ENCODE data around the gene KRT6A. TPM values are rescaled to one million over a fixed set of nuclear protein-coding genes. Genes with fewer than 3 reads are reported as not detected.

Gene KRT6A
- total and polyA plus RNA-seq, 2 donors (not counting 1 experiment from before 2014, with no cell fraction given) = not detected

DNA sequence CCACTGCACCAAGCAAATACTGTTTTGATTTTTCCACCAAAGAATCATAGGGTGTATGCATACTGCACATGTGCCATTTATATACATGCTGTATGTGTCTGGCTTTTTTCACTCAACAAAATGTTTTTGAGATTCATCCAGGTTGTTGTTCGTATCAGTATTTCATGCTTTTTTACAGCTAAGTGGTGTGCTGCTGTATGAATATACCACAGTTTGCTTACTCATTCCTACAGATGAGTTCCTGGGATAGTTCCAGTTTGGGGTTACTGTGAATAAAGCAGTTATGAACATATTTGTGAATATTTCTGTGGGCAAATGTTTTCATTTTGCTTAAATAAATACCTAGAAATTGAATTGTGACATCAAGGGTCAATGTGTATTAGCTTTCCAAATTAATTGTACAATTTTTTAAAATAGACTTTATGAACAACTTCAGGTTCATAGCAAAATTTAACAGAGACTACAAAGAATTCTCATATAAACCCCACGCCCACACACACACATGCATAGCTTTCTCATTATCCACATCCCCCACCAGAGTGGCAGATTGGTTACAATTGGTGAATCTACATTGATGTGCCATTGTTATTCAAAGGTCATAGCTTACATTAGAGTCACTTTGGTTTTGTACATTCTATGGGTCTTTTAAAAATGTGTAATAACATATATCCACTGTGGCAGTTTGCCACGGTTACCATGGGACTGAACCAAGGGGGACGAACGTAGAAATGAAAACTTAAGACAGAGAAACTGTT, 6.9 kb upstream of the KRT6A start:
- Mint-ChIP-seq H3K27ac (no peak overlapping the region), H3K4me1 (no peaks in the 10 kb centered on the region), H3K27me3 (peaks cover 17% of the 10 kb centered on the region), H3K4me3 (no peak overlapping the region), H3K9me3 (ENCODE audit: insufficient read depth) (no peaks in the 10 kb centered on the region)
- TF ChIP-seq EZH2 (IDR thresholded peaks at IDR 0.05; ENCODE audit: borderline replicate concordance, insufficient read depth, low read depth, low read length, poor library complexity, severe bottlenecking) = no peak
- TF ChIP-seq, protein P1, sequence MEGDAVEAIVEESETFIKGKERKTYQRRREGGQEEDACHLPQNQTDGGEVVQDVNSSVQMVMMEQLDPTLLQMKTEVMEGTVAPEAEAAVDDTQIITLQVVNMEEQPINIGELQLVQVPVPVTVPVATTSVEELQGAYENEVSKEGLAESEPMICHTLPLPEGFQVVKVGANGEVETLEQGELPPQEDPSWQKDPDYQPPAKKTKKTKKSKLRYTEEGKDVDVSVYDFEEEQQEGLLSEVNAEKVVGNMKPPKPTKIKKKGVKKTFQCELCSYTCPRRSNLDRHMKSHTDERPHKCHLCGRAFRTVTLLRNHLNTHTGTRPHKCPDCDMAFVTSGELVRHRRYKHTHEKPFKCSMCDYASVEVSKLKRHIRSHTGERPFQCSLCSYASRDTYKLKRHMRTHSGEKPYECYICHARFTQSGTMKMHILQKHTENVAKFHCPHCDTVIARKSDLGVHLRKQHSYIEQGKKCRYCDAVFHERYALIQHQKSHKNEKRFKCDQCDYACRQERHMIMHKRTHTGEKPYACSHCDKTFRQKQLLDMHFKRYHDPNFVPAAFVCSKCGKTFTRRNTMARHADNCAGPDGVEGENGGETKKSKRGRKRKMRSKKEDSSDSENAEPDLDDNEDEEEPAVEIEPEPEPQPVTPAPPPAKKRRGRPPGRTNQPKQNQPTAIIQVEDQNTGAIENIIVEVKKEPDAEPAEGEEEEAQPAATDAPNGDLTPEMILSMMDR (IDR thresholded peaks at IDR 0.05) = no peak
- Histone ChIP-seq H3K4me3 (ENCODE audit: control extremely low read depth in 1 of 5, extremely low read depth in 1 of 5, insufficient read depth in 1 of 5, low read depth in 2 of 5, low read length in 4 of 5) (no peak overlapping the region), H3K9me3 (ENCODE audit: control extremely low read depth in 1 of 3, control insufficient read depth in 2 of 3, insufficient read depth in 1 of 3, low read length in 2 of 3) (peaks cover 0 to 3% (median 0%) of the 10 kb centered on the region in 3 donors), H3K9ac (ENCODE audit: low read length) (no peak overlapping the region), H3K79me2 (ENCODE audit: control insufficient read depth, insufficient read depth, low read length) (no peaks in the 10 kb centered on the region), H3K27ac (ENCODE audit: low read length in 2 of 2) (no peak overlapping the region), H3K4me2 (replicated peaks; ENCODE audit: low read depth, low read length, poor library complexity, severe bottlenecking) (no peak overlapping the region), H3K36me3 (replicated peaks in 1 of 2; ENCODE audit: control extremely low read depth in 1 of 2, control insufficient read depth in 1 of 2, extremely low read depth in 1 of 2, insufficient read depth in 2 of 2, low read length in 1 of 2) (no peaks in the 10 kb centered on the region), H3K27me3 (replicated peaks in 1 of 4; ENCODE audit: control extremely low read depth in 1 of 4, control insufficient read depth in 3 of 4, insufficient read depth in 4 of 4, low read length in 3 of 4) (peaks cover 0 to 5% (median 0%) of the 10 kb centered on the region in 4 experiments), H3K4me1 (ENCODE audit: control insufficient read depth in 2 of 2, insufficient read depth in 2 of 2, low read length in 2 of 2) (no peaks in the 10 kb centered on the region), H2AFZ (ENCODE audit: insufficient read depth, low read depth, low read length, poor library complexity, severe bottlenecking) (no peak overlapping the region), H4K20me1 (ENCODE audit: control insufficient read depth, insufficient read depth, low read length, poor library complexity, severe bottlenecking) (no peaks in the 10 kb centered on the region)
- intact Hi-C loops (cut with micrococcal nuclease) = no loop called here
- ATAC-seq (ENCODE audit: low read depth) (no peak), DNase-seq (no peak)
- WGBS (ENCODE audit: insufficient coverage) = 88% methylated on average over 3 of the region's 5 CpGs
- ChIA-PET CTCF (interaction anchor here (1.2 kb wide), 1 partner anchor 20 kb away, joined by 3 read pairs; no protein-coding TSS in a partner anchor), POLR2A (no interaction called here)

- H3K27me3 Mint-ChIP-seq = peaks cover 22% of the 10 kb centered on the region
- intact Hi-C loops (cut with micrococcal nuclease) = no loop called here
These were observed 5.9 kb upstream of the KRT6A start for GRCh38 chr12:52498946-52499345.

More at GRCh38 chr12:52498946-52499345, 5.9 kb upstream of the KRT6A start:
- Histone ChIP-seq H3K79me2 (ENCODE audit: control insufficient read depth, insufficient read depth, low read length) (no peaks in the 10 kb centered on the region), H3K9me3 (ENCODE audit: control extremely low read depth in 1 of 3, control insufficient read depth in 2 of 3, insufficient read depth in 1 of 3, low read length in 2 of 3) (peaks cover 0 to 3% (median 0%) of the 10 kb centered on the region in 3 donors), H3K4me1 (ENCODE audit: control insufficient read depth in 2 of 2, insufficient read depth in 2 of 2, low read length in 2 of 2) (no peaks in the 10 kb centered on the region), H3K27ac (ENCODE audit: low read length in 2 of 2) (no peak overlapping the region), H3K4me2 (replicated peaks; ENCODE audit: low read depth, low read length, poor library complexity, severe bottlenecking) (no peak overlapping the region), H3K4me3 (ENCODE audit: control extremely low read depth in 1 of 5, extremely low read depth in 1 of 5, insufficient read depth in 1 of 5, low read depth in 2 of 5, low read length in 4 of 5) (no peak overlapping the region), H3K27me3 (replicated peaks in 1 of 4; ENCODE audit: control extremely low read depth in 1 of 4, control insufficient read depth in 3 of 4, insufficient read depth in 4 of 4, low read length in 3 of 4) (peaks cover 0 to 5% (median 0%) of the 10 kb centered on the region in 4 experiments), H4K20me1 (ENCODE audit: control insufficient read depth, insufficient read depth, low read length, poor library complexity, severe bottlenecking) (no peaks in the 10 kb centered on the region), H3K36me3 (replicated peaks in 1 of 2; ENCODE audit: control extremely low read depth in 1 of 2, control insufficient read depth in 1 of 2, extremely low read depth in 1 of 2, insufficient read depth in 2 of 2, low read length in 1 of 2) (no peaks in the 10 kb centered on the region), H2AFZ (ENCODE audit: insufficient read depth, low read depth, low read length, poor library complexity, severe bottlenecking) (no peak overlapping the region), H3K9ac (ENCODE audit: low read length) (no peak overlapping the region)
- no peak overlapping the region for H3K27ac Mint-ChIP-seq
- ATAC-seq (ENCODE audit: low read depth) (no peak), DNase-seq (no peak)
- CTCF ChIA-PET = no interaction called here
- POLR2A ChIA-PET = no interaction called here
- WGBS (ENCODE audit: insufficient coverage) = no CpG with 5 or more reads among the region's 1 CpG
- no peaks in the 10 kb centered on the region for H3K9me3 Mint-ChIP-seq (ENCODE audit: insufficient read depth)
- no peak for TF ChIP-seq EZH2 (IDR thresholded peaks at IDR 0.05; ENCODE audit: borderline replicate concordance, insufficient read depth, low read depth, low read length, poor library complexity, severe bottlenecking)
- TF ChIP-seq, protein P1 (IDR thresholded peaks at IDR 0.05) = no peak
- no peak overlapping the region for H3K4me3 Mint-ChIP-seq
- no peaks in the 10 kb centered on the region for H3K4me1 Mint-ChIP-seq

Measured in B cell (primary cell).